Stomach (tissue), 4 donors: Measurements from ENCODE around the gene CLASP2.

Source experiments
- EP300 ChIP-seq: sonication (generic); formaldehyde crosslinking; IDR thresholded peaks from one replicate; pipeline ENCODE4 v1.6.1; 2017; ENCODE audit warnings: antibody characterized with exemption
- POLR2A ChIP-seq, 4 donors: fragments of 450-650 bp; IDR thresholded peaks; one replicate each; pipeline ENCODE4 v1.6.1; 2016; ENCODE audit warnings: antibody characterized with exemption in 4 of 4, control low read depth in 2 of 4, mild to moderate bottlenecking in 1 of 4, moderate library complexity in 1 of 4
- POLR2AphosphoS5 ChIP-seq, 3 donors: sonication (generic); formaldehyde crosslinking; IDR thresholded peaks; one replicate each; pipeline ENCODE4 v1.6.1; 2016; ENCODE audit warnings: antibody characterized with exemption in 3 of 3
- TF ChIP-seq, protein P1 (sequence below), 7 experiments: fragments of 450-650 bp in 4 of 7; fragments of 200-600 bp in 3 of 7; sonication (generic) in 3 of 7; IDR thresholded peaks; one replicate each; pipeline ENCODE4 v1.5.1; 2016 to 2019; ENCODE audit warnings: antibody characterized with exemption in 7 of 7, control low read depth in 2 of 7, mild to moderate bottlenecking in 1 of 7

GRCh38 chr3:33746416-33747116 lies 28.5 kb upstream of the CLASP2 start:
- TF ChIP-seq, protein P1, sequence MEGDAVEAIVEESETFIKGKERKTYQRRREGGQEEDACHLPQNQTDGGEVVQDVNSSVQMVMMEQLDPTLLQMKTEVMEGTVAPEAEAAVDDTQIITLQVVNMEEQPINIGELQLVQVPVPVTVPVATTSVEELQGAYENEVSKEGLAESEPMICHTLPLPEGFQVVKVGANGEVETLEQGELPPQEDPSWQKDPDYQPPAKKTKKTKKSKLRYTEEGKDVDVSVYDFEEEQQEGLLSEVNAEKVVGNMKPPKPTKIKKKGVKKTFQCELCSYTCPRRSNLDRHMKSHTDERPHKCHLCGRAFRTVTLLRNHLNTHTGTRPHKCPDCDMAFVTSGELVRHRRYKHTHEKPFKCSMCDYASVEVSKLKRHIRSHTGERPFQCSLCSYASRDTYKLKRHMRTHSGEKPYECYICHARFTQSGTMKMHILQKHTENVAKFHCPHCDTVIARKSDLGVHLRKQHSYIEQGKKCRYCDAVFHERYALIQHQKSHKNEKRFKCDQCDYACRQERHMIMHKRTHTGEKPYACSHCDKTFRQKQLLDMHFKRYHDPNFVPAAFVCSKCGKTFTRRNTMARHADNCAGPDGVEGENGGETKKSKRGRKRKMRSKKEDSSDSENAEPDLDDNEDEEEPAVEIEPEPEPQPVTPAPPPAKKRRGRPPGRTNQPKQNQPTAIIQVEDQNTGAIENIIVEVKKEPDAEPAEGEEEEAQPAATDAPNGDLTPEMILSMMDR (IDR thresholded peaks at IDR 0.05) = no peak
- TF ChIP-seq POLR2A (IDR thresholded peaks at IDR 0.05) = no peak
- no peak for TF ChIP-seq EP300
- no peak for TF ChIP-seq POLR2AphosphoS5 (IDR thresholded peaks at IDR 0.05)
